NCI-H1436 (cell line): ENCODE data around the gene CFAP74.

Experiments
- DNase-seq: peaks from one replicate; lab custom pipeline; 2025; lab: John Stamatoyannopoulos, UW

Gene CFAP74

DNA sequence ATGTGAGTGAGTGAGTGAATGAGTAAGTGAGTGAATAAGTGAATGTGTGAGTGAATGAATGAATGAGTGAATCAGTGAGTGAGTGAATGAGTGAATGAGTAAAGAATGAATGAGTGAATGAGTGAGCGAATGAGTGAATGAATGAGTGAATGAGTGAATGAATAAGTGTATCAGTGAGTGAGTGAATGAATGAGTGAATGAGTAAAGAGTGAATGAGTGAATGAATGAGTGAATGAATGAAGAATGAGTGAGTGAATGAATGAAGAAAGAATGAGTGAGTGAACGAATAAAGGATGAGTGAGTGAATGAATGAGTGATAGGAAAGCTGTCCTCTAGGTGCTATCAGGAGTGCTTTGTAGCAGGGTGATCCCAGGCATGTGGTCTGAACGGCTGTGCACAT is 35.7 kb downstream of the CFAP74 start:
- no peak for DNase-seq

GRCh38 chr1:1967151-1967550 is 36.4 kb downstream of the CFAP74 start:
- no peak for DNase-seq

GRCh38 chr1:1966071-1966740 is 37.4 kb downstream of the CFAP74 start:
- no peak for DNase-seq

DNA sequence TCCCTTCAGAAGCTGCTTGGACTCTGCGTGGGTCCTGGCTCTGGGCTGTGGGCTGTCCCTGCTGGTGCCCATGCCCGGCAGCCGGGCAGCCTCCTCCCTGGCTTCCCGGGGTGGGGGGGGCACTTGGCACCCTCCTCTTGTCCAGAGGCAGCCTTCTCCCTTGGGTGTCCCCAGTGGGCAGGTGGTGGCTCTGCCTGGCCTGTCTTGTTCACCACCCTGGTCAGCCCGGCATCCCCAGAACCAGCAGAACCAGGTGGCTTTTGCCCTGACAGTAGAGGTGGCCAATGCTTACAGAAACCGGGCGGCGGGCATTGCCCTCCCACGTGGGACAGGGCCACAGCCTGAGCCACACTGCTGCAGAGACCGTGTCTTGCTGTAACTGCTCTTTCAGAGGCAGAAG is 38.0 kb downstream of the CFAP74 start:
- no peak for DNase-seq

DNA sequence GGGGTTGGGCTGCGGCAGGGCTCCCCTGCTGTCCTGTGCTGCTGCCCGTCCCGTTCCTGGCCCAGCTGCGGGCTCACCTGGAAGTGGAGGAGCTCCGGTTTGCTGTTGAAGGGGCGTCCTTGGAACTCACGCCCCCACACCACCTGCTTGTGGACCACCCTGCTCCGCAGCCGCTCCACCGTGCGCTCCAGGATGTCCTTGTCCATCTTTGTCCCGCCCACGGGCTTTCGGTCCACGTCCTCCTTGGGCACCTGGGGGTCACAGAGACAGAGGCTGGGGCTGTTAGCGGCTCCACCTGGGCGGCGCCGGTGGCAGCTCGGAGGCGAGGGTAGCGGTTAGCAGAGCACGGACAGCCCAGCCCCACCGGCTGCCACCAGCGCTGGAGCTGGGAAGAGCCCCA is 38.8 kb downstream of the CFAP74 start:
- no peak for DNase-seq

DNA sequence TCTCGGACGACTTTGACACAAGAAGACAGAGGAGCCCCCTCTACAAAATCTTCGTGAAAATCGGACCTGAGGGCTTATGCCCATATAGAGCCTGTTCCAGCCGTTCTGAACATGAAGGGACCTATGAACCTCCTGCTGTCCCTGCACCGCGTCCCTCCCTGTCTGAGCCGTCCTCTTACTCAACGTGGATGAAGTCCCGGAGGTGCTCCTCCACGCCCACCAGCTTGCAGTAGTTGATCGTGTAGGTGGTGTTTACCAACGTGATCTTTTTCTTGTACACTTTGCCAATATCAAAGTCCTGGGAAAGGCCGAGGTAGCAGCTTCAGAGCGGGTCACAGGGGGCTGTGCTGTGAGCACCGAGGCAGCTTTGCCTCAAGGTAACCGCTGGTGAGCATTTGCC is 40.0 kb downstream of the CFAP74 start:
- no peak for DNase-seq

- DNase-seq, result no peak
These were observed 40.8 kb downstream of the CFAP74 start for GRCh38 chr1:1962752-1963151.

DNA sequence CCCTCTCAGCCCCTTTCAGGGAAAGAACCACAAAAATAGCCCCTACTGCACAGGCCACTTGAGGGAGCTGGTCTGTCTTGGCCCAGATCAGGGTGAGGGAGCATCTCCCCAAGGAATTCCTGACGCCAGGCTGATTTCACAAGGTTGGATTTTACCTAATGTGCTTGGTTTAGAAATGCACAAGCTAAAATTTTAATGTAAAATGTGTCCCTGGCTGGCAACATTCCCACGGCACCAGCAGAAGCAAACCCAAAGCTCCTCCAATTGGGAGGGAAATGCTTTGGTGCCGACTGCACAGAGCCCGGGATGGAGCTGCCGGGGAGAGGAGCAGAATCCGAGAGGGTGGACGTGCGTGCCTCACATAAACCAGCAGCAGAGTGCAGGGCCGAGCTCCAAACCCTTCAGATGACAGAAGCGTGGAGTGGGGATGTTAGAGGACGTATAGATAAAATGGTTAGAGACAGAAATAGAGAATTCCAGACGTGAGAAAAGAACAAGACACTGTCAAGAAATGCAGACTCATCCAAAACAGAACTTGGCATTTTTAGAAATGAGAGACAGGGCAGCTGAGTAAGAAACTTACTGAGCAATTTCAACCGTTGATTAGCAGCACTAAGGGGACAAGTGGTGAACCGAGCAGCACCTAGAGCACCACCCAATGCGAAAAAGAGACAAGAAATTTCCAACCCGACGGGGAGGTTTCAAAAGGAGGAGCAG is 42.9 kb downstream of the CFAP74 start:
- DNase-seq, result no peak

- DNase-seq, result peak; percentile 71
These were observed 43.6 kb downstream of the CFAP74 start for GRCh38 chr1:1959840-1960479.

DNA sequence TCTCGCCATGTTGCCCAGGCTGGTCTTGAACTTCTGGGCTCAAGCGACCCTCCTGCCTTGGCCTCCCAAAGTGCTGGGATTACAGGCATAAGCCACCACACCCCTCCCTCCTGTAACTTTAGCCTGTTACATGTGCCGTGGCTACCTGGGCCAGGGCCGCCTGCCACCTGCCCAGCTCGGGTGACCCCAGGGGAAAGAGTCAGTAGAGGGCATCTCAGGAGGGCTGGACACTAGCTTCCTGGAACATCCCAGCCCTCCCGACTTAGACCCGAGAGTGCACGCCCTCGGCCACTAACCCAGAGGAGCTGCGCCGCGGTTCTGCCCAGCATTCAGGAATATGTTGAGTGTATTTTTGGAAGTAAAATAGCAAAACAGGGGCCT is 44.1 kb downstream of the CFAP74 start:
- no peak for DNase-seq

DNA sequence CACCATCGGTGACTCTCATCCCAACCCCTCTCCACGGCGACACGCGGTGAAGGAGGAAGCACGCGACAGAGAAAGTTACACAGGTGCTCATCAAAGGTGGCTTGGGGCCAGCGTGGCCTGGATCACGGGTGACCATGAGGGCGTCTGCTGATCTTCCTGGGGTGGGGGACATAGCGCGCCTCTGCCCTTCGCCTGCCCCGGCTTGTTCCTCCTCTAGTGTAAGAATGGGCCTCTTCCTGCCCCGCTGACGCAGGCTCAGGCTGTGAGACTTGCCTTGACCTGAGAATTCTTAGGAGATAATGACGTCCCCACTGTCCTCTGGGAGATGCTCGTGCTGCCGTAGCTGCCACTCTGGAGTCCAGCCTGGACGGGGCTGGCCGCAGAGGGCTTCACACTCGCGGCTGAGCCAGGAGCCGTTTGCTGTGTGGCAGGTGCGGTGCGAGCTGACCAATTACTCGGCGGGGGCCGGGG is 45.5 kb downstream of the CFAP74 start:
- no peak for DNase-seq

- no peak for DNase-seq
These were observed 46.0 kb downstream of the CFAP74 start for GRCh38 chr1:1957533-1957961.

GRCh38 chr1:1956586-1957532 is 46.7 kb downstream of the CFAP74 start:
- DNase-seq, result no peak

DNA sequence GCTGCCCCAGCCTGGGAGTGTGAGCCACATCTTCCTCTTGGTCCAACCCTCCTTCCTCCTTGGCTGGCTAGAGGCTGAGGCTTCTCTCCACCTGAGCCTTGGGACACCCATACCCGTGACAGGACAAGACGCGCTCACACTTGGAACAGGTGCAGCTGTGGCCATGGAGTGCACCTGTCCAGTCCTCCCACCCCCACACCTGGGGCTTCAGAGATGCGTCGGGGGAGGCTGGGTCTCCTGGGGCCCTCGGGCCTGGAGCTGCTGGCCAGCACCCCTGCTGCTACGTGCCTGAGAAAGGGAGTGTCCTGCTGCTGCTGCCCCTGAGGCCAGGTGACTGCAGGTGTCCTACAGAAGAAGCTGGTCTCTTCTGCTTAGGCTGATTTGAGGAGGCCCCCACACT is 47.5 kb downstream of the CFAP74 start:
- no peak for DNase-seq

DNA sequence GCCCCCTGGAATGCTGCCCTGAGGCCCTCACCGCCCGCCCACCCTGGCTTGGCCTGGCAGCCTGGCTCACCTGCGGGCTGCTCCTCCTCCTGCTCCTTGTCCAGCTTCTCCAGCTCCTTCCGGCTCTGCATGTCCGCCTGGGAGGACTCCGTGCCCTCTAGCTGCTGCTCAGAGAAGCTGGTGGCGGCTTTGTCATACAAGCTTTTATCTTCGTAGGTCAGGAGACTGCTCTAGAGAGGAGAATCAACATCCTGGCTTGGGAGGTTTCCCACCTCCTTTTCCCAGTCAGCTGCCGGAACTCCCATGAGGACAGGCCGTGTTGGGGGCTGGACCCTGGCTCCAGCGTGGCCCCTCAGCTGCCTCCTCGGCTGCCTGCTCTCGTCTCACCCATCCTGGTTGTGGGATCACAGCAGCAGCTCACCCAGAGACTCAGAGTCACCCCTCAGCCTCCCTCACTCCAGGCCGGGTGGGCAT is 47.9 kb downstream of the CFAP74 start:
- no peak for DNase-seq

DNA sequence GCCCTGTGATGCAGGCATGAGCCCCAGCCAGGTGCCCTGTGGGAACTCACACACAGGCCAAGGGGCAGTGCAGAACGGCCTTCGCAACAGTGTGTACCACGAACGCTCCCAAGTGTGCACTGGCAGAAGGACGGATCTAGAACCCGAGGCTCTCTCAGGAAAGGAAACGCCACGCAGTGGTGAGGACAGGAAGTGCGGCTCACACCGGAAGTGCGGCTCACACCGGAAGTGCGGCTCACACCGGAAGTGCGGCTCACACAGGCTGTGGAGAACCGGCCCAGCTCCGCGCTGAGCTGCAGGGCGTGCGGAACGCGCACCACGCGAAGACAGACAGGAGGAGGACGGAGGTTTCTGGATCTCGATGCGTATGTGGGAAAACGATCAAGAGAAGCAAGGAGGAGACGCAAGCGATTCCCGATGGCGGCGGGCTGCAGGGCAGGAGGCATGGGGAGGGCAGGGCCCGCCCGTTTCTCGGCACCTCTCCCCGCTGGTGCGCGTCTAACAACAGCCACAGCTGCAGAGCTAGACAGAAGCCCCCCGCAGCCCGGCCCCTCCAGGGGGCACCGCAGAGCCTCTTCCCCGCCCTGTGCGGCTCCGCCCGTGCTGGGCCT is 48.6 kb downstream of the CFAP74 start:
- no peak for DNase-seq

- no peak for DNase-seq
These were observed 49.6 kb downstream of the CFAP74 start for GRCh38 chr1:1954015-1954414.

GRCh38 chr1:1950940-1951339 is 52.6 kb downstream of the CFAP74 start:
- DNase-seq, result no peak

- DNase-seq, result no peak
These were observed 54.8 kb downstream of the CFAP74 start for GRCh38 chr1:1948783-1949182.

GRCh38 chr1:1947493-1947892 is 56.1 kb downstream of the CFAP74 start:
- DNase-seq, result no peak

- no peak for DNase-seq
These were observed 57.0 kb downstream of the CFAP74 start for GRCh38 chr1:1946540-1946939.
